NCI-H1105 (cell line): ENCODE measurements around the gene AGBL1.

Experiments
- DNase-seq: peaks from one replicate; lab custom pipeline; 2025; lab: John Stamatoyannopoulos, UW

The AGBL1 gene

DNA sequence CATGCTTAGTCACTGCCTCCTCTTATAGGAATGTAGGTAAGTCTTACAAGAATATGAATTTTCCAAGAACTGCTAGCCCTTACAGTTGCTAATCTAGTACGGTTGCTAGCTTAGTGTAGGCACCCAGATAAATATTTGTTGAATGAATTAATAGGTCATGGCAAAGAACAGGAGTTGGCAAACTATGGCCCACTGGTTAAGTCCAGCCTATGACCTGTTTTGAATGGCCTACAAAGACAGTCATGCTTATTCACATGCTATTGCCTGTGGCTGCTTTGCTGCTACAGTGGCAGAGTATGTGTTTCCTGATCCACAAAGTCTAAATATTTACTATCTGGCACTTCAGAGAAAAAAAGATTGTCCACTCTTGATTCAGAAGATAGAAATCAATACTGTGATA is 631.8 kb downstream of the AGBL1 start:
- no peak for DNase-seq

GRCh38 chr15:86714241-86714640 is 634.6 kb downstream of the AGBL1 start:
- no peak for DNase-seq

- DNase-seq = no peak
Observed at GRCh38 chr15:86725628-86726027, 646.0 kb downstream of the AGBL1 start.

DNA sequence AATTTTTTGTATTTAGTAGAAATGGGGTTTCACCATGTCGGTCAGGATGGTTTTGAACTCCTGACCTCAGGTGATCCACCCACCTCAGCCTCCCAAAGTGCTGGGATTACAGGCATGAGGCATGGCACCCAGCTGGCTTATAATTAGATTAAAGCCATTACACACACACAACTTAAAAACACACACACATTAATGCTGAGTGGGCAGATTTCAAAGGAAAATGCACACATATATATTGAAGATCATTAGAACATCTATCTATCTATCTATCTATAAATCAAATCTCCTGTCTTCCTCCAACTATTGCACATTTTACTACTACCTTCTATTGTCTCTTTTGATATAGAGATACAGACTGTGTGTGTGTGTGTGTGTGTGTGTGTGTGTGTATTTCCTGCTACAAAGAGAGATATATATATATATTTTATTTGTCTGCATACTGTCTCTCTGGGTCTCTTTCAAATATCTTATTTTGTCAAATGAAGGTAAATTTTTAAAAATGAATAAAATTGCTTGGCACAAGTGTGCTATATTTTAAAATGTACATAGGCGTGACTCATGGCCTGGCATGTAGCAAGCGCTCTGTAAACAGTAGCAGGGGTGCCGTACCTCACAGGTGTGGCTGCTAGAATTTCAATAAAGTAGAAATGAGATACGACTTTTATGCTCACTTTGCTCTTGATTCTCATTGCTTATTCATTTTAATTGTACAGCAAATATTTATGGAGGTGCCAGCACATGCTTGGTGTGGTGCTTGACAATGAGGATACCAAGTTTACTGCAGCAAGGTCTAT is 655.8 kb downstream of the AGBL1 start:
- no peak for DNase-seq

DNA sequence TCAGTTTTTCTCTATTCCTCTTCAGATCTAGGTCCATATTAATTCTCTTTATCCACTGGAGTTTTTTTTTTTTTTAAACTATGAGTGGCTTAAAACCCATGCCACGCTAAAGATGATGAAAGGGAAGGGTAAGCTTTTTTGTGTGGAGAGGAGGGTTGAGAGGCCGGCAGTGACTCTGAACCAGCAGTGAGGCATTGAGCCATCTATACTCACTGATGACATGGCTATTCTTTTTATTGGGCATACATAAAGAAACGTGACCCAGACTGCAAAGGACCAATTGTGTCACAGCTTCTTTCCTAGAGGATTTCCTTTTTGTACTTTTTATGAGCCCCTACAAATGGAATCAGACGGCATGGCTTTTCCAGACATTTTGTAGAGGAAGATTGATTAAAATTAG is 662.2 kb downstream of the AGBL1 start:
- DNase-seq = no peak

GRCh38 chr15:86743283-86743903 is 663.7 kb downstream of the AGBL1 start:
- no peak for DNase-seq

DNA sequence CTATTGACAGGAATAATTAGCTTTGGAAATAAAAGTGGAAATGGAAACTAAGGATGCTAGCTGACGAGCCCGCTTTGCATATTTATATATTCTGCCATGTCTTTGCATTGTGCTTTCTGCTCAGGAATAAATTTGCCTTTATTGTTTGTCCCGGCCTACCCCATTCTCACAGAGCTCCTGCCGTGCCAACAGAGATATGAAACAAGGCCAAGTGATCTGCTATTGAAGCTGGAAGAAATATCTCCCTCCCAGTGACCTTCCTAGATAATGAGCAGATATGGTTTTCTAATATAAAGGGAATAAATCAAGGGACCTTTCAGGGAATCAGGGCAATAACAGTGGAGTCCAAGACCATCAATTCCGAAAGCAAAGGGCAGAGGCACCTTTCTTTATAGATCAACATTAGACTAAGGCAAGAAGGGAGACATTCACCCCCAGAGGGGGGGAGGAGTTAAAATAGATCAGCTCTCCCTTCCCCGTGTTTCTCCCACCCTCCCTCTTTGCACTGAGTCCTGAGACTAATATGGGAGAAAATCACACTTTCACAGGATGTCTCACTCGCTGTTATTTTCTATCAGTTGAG is 664.6 kb downstream of the AGBL1 start:
- no peak for DNase-seq

DNA sequence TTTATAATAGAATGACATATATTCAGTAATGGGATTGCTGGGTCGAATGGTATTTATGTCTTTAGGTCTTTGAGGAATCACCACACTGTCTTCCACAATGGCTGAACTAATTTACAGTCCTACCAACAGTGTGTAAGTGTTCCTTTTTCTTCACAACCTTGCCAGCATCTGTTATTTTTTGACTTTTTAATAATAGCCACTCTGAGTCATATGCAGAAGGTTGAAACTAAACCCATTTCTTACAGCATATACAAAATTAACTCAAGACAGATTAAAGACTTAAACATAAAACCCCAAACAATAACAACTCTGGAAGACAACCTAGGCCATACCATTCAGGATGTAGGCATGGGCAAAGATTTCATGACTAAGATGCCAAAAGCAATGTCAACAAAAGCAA is 671.4 kb downstream of the AGBL1 start:
- DNase-seq = no peak

DNA sequence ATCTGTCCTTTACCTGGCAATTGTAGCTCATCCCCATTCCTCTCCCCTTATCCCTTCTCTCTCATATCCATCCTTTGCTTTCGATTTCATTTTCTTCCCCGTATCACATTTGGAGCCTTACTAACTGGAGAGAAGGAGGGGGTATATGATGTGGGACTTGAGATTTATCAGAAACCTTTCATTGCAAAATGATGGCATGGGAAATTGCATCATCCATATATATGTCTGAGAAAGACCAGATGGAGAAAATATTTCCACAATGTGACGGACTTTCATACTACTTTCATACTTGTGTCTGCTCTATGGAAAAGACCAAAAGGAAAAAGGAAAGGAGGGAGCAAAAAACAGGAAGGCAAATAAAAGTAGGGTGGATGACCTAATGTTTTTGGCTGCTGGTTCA is 675.2 kb downstream of the AGBL1 start:
- DNase-seq = no peak

DNA sequence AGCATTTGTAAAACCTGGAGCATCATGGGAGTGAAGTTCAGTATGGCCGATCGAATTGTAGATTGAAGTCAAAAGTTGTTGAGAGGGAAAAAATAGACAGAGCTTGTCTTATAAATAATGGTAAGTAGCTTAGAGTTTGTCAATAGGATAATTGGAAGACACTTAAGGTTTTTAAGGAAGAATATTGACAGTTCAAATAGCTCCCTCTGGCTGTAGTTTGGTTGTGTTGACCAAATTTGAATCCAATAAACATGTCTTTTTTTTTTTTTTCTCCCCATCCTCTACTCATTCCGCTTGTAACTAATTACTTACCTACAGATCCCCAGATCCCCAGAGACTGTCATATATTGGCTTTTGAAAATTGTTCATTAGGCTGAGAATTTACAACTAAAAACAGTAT is 677.0 kb downstream of the AGBL1 start:
- DNase-seq = no peak

DNA sequence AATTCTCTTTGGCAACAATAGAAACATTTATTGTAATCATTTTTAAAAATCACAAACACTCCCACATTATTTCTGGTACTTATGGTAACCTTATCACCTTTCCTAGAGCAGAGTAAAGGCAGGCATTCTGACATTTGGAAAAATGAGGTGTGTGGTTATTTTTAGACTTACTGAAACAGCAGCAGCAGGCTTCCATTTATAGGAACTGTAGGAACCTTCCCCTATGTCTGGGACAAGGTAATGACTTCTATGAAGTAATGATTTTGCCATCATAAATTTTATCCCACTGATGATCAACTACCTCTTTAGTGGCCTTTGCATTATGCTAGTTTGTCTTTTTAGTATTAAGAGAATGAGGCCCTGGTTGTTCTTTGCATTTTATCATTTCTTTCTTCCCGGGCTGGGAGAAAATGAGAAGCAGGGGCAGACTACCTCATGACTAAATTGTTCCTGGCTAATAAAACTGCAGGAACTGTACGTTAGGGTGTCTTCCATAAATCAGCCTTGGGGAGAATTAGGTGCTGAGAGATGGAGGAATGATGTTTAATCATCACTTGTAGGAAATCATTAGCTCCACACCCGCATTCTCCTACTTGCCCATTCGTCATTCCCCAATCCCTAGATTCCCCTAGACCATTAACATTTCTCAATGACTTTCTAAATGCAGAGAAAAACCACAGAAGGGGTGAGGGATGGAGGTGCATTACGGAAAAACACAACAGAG is 680.3 kb downstream of the AGBL1 start:
- DNase-seq = no peak

DNA sequence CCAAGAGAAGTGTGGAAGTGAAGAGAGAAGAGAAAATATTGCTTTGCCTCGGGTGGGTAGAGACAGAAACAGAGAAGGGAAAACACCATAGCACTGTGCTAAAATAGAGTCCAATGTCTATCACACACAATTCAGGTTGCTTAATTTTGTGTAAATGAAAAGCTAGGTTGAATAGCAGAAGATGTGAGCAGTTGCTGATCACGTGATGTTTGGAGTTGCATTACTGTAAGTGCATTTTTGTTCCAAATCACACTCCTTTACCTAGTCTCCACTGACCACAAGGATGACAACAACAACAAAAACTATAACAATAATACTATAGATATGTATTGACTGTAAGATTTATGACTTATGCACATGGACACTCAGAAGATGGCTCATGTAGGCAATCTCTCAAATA is 683.2 kb downstream of the AGBL1 start:
- no peak for DNase-seq

GRCh38 chr15:86764021-86764420 is 684.4 kb downstream of the AGBL1 start:
- no peak for DNase-seq

- no peak for DNase-seq
Observed at GRCh38 chr15:86765281-86765680, 685.6 kb downstream of the AGBL1 start.

DNA sequence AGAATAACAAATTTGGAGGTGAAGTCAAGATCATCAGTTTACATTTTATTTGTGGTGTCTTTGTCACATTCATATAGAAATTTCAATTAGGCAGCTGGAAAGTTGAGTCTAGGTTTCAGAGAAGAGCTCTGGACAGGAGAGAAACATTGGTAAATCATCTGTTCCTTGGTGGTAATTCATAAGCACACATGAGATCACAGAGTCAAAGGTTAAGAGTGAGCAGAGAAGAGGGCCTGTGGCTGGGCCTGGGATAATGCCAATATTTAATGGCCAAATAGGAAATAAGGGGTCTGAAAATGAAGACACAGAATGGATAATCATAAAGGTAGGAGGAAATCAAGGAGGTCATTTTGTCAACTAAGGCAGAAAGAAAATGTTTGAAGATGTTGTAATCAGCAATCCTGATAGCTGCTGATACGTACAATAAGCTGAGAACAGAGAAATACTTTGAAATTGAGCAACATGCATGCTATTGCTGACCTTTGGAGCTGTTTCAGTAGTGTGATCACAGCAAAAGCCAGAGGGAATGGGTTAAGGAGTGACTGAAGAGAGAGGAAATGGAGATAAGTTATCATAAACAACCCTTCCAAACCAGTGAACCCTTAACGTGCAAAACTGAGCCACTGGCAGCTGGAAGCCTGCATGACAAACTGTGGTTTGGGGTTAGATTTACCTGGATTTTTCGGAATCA is 692.8 kb downstream of the AGBL1 start:
- no peak for DNase-seq

DNA sequence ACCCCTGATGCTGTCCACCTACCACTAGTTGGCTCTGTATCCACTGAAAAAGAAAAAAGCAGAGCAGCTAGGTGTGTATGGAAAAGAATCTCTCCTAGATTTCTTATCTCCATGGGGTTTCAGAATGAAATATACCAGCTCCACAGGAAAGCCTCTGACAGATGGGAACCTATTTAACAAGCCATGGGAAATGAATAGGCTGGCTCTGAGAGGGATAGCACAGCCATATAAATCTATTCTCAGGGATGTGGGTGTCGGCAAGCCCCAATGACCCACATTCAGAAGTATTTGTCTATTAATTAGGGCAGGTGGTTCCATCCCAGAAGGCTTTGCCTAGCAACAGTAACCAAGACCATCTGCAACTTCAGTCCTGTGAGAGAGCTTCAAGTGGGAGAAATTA is 694.1 kb downstream of the AGBL1 start:
- peak; percentile 65 for DNase-seq

DNA sequence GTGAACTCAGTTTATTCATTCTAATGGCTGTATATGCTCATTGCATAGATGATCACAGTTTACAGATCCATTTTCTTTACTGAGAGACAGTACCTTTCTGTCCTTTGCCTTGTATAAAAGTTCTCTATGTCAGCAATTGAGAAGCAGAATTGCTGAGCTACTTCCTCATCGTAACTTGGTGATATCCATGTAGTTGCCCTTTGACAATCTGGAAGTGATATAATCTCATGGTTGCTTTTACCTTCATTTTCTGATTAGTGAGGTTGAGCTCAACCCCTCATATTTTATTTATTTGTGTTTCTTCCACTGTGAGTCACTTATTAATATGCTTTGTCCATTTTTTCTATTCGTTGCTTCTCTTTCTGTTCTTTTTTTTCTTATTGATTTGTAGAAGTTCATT is 696.5 kb downstream of the AGBL1 start:
- DNase-seq = no peak

DNA sequence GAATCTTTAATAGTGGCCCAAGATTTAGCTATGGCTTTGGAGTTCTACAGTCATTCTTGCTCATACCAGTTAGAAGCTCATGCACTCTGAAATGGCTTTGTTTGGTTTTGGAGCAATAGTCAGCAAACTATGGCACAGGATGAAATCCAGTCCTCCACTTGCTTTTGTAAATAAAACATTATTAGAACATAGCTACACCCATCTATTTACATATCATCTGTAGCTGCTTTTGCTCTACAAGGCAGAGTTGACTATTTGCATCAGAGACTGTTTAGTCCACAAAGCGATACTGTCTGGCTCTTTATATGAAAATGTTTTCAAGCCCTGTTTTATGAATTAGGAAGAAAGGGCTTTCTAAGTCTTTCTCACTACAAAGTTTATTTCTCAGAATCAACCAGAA is 716.9 kb downstream of the AGBL1 start:
- DNase-seq = no peak

DNA sequence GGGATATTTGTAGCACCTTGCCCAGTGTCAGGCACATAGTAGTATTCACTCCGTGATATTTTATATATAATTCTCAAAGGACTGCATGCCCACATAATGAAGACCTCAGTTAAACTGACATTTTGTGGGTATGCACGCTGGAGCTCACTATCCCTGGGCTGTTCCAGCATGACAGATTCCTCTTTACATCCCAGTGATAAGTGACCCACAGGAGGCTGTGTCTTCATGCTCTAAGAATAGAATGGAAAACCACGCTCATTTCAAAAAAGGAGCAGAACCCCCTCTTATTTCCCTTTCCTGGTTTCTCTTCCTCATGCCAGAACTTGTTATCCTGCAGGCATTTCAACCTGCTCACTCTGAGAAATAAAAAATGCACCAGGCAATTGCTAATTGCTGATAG is 717.5 kb downstream of the AGBL1 start:
- no peak for DNase-seq

DNA sequence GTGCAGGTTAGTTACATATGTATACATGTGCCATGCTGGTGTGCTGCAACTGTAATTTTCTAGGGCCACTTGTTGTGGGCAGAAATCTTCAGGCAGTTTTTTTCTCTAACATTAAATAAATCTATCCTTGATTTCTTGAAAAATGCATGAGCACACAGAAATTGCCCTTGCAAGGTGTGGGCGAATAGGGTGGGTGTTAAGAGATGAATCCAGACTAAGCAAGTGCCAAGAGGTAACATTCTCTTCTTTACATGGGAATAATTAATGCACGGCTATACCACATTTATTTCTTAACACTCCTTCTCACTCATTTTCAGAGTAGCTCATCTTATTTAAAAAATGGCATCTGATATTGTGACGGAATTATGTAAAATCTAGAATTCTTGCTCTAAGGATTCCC is 719.6 kb downstream of the AGBL1 start:
- DNase-seq = no peak

DNA sequence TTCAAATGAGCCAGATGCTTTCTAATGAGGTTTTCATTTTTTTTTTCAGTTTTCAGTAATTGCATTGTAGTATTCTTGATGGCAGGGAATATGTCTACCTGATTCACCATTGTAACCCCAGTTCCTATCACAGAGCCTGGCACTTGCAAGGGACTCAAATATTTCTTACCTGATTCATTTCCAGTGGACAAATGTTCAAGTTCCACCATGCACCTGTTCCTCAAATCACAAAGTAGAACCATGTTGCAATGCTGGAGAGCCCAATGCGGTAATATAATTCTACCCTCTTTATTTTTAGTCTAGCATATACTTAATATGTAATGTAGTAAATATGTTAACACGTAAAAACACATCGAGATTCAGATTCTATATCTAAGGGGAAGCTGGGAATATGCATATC is 722.6 kb downstream of the AGBL1 start:
- DNase-seq = no peak

DNA sequence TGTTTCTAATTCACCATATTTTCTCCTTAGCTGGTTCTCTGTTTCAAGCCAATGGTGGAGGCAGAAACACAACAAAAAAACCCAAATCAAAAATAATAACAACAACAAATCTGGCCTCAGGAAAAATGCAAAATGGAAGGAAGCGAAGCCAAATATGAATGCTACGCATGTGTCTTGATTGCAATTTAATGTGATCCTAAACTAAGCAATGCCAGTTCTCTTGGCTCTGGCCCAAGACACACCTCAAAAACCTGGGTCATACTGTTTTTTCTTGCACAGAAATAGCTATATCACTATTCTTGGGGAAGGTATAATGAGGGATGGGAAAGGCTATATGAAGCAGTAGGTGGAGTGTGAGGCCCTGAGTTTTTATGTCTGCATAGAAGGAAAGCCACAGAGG is 724.7 kb downstream of the AGBL1 start:
- DNase-seq = no peak
